Mammary epithelial cell (primary cell): ENCODE results near the gene GZMB.
"Not testable (repeated sequence)": the region's sequence is repeated elsewhere in the genome, so short reads cannot be mapped to it uniquely, and the experiment has no call there.

ENCODE experiments used
- CTCF ChIP-seq, 2 donors: IDR thresholded peaks in 1 of 2; conservative IDR thresholded peaks in 1 of 2; 2 replicates each; pipeline ENCODE4 v1.5.1; 2011 to 2012; ENCODE audit warnings: inconsistent platforms in 2 of 2, low read length in 2 of 2, mild to moderate bottlenecking in 2 of 2, control low read depth in 1 of 2, low read depth in 1 of 2; ENCODE audit not compliant: insufficient read depth in 1 of 2; ENCODE audit errors: extremely low read depth in 1 of 2
- EZH2 ChIP-seq: IDR thresholded peaks from 2 replicates; pipeline ENCODE4 v1.6.1; 2012; ENCODE audit warnings: low read length, inconsistent platforms, borderline replicate concordance

GRCh38 chr14:24591004-24591403 lies 43.0 kb downstream of the GZMB start:
- TF ChIP-seq CTCF (conservative IDR thresholded peaks at IDR 0.05 in 1 of 2, IDR thresholded peaks at IDR 0.05 in 1 of 2; ENCODE audit: extremely low read depth in 1 of 2, insufficient read depth in 1 of 2, low read depth in 1 of 2, low read length in 2 of 2); EZH2: not testable (repeated sequence)
